T1000 (cell line): ENCODE measurements around the gene MDC1.
"Not testable (repeated sequence)": the region's sequence is repeated elsewhere in the genome, so short reads cannot be mapped to it uniquely, and the experiment has no call there.

Experiments used
- DNase-seq: peaks from one replicate; lab custom pipeline; 2025; ENCODE audit warnings: mixed read lengths; lab: John Stamatoyannopoulos, UW

The MDC1 gene, protein sequence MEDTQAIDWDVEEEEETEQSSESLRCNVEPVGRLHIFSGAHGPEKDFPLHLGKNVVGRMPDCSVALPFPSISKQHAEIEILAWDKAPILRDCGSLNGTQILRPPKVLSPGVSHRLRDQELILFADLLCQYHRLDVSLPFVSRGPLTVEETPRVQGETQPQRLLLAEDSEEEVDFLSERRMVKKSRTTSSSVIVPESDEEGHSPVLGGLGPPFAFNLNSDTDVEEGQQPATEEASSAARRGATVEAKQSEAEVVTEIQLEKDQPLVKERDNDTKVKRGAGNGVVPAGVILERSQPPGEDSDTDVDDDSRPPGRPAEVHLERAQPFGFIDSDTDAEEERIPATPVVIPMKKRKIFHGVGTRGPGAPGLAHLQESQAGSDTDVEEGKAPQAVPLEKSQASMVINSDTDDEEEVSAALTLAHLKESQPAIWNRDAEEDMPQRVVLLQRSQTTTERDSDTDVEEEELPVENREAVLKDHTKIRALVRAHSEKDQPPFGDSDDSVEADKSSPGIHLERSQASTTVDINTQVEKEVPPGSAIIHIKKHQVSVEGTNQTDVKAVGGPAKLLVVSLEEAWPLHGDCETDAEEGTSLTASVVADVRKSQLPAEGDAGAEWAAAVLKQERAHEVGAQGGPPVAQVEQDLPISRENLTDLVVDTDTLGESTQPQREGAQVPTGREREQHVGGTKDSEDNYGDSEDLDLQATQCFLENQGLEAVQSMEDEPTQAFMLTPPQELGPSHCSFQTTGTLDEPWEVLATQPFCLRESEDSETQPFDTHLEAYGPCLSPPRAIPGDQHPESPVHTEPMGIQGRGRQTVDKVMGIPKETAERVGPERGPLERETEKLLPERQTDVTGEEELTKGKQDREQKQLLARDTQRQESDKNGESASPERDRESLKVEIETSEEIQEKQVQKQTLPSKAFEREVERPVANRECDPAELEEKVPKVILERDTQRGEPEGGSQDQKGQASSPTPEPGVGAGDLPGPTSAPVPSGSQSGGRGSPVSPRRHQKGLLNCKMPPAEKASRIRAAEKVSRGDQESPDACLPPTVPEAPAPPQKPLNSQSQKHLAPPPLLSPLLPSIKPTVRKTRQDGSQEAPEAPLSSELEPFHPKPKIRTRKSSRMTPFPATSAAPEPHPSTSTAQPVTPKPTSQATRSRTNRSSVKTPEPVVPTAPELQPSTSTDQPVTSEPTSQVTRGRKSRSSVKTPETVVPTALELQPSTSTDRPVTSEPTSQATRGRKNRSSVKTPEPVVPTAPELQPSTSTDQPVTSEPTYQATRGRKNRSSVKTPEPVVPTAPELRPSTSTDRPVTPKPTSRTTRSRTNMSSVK (N-terminal part only)

DNA sequence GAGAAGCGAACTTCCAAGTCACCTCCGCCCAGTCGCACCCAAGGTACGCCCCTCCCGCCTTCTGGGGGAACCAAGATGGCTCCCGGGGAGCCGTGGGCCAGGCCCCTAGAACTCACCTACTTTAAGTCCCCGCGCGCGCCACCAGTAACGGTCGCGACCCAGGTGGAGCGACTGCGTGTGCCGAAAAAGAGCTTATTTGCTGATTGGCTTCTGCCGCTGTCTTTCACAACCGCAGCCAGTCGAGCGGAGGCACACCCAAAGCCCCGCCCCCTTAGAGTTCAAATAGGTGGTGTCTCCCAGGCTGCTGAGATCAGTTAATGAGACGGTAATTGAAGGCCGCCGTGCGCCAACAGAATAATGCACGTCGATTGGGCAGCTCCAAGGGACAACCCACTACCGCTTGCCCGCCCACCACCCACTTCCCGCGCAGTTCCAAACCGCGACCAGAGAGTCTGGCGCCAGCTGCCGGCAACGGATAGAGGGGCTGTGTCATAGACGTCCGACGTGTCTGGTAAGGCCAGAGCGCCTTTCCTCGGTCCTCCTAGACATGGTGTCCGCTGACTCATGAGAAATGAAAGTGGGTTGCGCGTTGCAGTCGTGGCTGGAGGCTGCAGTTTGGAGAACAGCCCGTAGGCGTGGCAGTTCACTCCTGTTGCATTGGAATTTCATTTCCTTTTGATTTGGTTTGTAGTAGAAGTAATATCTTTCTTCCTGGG, at the start of gene MDC1:
Gene MDC1, minus strand, starts transcription at position 153 of the 716 bp plus-strand sequence. CDS start 2,106 bp downstream, outside the sequence.
- DNase-seq: peak; percentile 99

DNA sequence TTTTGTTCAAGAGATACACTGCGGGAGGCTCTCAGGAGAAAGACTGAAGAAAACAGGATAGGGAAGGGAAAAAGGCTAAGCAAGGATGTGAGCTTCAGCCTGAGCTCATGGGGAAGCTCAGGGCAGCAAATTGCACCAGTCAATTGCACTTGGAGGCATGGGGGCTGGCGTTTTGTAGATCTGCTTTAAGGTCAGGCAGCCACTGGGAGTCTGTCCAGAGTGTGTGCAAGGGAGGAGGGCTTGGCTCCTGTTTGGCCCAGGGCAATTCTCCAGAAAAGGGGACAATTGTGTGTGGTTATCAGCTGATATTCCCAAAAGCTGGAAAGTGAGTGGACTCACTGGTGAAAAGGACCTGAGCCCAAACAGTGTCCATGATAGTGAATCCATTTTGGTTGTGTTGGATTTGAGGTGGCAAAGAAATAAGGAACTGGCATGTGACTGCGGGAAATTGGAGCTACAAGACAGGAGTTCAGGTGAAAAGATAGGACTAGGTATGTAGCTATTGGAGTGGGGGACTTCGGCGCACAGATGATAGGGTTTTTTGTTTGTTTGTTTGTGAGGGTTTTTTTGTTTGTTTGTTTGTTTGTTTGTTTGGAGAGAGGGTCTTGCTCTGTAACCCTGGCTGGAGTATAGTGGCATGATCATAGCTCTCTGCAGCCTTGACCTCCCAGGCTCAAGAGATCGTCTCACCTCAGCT, 49.5 kb upstream of the MDC1 start:
- no peak for DNase-seq

DNA sequence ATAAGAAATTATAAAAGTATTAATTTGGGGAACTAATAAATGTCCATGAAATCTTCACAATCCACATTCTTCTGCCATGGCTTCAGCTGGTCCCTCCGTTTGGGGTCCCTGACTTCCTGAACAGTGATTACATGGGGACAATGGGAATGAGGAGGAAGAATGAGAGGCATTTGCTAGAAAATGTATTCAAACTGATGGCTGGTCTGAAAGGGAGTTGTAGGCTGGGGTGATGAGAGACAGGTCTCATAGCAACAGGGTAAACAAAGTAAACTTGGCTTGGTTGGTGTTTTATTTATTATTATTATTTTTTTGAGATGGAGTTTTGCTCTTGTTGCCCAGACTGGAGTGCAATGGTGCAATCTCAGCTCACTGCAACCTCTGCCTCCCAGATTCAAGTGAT, 48.4 kb upstream of the MDC1 start:
- not testable (repeated sequence) for DNase-seq

DNA sequence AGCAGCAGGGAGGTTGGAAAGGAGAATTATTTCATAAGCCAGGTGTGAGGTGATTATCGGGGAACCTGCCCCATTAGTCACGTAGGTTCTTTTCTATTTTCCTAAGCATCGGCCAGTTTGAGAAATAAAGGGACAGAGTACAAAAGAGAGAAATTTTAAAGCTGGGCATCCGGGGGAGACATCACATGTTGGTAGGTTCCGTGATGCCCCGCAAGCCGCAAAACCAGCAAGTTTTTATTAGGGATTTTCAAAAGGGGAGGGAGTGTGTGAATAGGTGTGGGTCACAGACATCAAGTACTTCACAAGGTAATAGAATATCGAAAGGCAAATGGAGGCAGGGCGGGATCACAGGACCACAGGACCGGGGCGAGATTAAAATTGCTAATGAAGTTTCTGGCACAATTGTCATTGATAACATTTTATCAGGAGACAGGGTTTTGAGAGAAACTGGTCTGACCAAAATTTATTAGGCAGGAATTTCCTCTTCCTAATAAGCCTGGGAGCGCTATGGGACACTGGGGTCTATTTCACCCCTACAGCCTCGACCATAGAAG, 47.5 kb upstream of the MDC1 start:
- not testable (repeated sequence) for DNase-seq

DNA sequence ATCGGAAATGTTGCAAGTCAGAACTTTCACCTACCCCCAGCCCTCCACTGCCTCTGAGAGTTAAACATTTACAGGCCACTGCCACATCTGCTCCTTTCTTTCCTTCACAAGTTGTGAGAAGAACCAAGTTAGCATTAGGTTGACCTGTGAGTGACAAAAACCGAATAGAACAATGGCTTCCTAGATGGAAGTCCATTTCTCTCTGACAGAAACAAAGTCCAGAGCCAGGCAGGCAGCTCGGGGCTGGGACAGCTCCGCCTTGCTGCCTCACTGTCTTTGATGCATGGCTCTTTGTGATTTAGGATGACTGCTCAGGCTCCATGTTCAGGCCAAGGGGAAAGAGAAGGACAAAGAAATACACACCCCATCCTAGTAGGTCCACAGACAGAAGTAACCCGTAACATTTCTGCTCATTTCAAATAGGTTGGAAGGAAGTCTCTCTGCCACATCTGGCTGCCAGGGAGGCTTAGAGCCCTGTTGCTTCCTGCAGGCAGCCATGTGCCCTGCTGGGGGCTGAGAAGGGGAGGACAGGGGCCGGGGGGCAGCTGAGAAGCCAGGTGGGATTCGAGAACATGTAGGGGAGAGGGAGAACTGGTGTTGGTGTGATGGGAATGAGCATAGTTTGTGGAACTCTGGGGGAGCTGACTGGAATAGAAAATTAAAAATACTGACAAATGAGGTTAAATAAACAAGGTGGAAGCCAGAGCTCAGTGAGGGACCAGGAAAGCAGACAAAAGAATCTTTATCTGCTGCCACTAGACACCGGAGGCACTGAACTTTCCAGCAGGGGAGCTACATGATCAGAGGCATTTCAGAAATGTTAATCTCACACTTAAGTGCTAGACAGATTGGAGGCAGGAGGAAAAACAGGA, 46.8 kb upstream of the MDC1 start:
- DNase-seq: no peak

DNA sequence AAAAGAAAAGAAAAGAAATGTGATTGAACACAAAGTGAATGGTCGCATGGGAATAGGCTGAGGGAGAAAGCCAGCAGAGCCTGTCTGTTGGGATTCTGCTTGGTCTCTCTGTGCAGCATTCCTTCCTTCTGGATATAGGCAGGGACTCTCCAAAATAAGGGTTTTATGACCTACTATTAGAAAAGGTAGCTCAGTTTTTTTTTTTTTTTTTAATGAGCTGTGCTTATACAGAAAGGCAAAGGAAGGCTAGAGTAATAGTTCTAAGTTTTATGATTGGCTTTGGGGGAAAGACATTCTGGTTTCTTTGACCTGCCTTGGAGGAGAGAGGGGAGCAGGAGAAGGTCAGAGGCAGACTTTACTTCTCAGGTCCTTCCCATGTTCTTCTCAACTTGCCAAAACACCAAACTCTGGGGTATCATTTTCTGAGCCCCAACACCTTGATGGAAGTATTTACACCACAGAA, 46.1 kb upstream of the MDC1 start:
- no peak for DNase-seq

DNA sequence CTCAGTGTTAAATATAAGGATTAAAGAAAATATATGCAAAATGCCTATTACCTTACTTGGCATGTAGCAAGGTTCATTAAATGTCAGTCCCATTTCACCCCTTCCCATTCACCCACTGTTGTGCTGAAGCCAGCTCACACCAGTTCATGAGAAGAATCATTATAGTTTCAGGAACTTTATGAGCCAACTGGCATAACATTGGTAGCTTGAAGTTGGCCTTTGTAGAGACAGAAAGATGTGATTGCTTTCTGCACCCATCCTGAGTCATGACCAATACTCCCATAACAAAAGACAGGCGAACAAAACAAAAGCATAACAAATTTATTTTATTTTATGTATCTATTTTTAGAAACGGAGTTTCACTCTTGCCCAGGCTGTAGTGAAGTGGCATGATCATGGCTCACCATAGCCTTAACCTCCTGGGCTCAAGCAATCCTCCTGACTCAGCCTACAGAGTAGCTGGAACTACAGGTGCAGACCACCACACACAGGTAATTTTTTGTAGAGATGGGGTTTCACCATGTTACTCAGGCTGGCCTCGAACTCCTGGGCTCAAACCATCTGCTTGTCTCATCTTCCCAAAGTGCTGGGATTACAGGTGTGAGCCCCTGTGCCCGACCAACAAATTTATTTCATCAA, 44.8 kb upstream of the MDC1 start:
- no peak for DNase-seq

DNA sequence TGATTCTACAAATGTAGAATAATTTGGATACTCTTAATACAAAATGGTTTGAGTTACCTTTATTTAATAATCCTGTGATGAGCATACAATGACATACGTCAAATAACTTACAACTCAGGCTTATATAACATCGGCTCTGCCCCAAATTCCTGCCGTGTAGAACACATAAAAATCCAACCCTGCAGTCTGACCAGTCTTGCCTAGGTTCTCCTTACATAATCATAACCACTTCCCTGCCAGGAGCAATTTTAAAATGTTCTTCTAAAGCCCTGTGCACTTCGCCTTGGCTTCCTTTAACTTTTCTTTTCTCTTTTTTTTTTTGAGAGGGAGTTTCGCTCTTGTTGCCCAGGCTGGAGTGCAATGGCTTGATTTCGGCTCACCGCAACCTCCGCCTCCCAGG, 43.5 kb upstream of the MDC1 start:
- no peak for DNase-seq

DNA sequence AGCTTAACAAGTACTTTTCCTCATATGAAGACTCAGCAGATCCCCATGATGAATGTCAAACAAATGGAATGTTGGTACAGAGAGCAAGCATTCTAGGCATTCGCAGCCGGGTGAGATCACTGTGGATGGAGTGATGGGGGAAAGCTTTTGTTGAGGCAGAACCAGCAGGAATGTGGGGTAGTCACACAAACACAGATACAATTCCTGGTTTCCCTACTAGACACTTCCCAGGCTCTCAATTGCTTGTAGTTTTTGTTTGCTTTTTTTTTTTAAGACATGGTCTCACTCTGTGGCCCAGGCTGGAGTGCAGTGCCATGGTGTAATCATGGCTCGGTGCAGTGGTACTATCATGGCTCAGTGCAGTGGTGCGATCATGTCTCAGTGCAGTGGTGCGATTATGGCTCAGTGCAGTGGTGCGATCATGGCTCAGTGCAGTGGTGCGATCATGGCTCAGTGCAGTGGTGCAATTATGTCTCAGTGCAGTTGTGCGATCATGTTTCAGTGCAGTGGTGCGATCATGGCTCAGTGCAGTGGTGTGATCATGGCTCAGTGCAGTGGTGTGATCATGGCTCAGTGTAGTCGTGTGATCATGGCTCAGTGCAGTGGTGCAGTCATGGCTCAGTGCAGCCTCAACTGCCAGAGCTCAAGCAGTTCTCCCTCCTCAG, 42.6 kb upstream of the MDC1 start:
- DNase-seq: peak; percentile 50

DNA sequence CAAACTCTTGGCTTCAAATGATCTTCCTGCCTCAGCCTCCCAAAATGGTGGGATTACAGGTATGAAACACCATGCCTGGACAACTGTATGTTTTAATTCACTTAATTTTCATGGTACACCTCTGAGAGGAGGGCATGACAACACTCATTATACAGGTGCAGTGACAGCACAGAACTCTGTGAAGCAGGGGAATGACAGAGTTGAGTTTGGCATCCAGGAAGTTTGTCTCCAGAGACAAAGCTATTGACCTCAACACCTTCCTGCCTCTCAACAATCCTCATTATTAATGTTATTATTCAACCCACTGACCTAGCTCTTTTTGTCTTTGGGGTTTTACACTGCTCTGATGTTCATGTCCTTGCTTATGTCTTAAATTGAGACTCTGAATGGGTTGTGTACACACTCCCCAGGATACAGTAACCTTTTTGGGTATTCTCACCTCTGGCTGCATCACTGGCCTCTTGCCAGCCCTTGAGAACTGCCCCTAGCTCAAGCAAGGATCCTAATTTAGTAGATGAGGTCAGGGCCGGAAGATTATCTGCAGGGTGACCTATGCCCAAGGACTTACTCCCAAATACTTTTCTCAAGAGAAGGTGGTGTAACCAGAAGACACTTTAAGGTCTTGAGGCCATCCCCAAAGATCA, 40.3 kb upstream of the MDC1 start:
- no peak for DNase-seq

DNA sequence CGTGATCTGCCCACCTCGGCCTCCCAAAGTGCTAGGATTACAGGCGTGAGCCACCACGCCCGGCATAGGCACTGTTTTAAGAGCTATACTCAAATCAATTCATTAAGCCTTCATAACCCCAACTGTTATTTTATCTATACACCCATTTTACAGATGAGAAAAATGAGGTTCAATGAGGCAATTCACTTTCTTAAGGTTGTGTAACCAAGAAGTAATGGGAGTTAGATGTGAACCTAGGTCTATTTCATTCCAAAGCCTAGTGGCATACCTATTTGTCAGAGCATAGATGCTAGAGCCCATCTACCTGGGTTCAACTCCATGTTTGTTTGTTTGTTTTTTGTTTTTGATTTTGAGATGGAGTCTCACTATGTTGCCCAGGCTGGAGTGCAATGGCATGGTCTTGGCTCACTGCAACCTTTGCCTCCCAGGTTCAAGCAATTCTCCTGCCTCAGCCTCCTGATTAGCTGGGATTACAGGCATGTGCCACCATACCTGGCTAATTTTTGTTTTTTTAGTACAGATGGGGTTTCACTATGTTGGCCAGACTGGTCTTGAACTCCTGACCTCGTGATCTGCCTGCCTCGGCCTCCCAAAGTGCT, 39.4 kb upstream of the MDC1 start:
- DNase-seq: not testable (repeated sequence)

DNA sequence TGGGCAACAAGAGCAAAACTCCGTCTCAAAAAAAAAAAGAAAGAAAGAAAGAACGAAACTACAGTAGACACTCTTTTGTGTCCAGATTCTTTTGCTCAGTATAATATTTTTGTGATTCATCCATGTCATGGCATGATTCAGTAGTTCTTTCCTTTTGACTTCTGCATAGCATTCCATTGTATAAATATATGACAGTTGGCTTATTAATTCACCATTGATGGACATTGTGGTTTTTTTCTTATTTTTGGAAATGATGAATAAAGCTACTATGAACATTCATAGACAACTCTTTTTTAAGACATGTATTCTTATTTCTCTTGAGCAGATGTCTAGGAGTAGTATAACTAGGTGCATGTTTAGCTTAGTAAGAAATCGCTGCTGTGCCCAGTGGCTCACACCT, 37.5 kb upstream of the MDC1 start:
- DNase-seq: no peak

DNA sequence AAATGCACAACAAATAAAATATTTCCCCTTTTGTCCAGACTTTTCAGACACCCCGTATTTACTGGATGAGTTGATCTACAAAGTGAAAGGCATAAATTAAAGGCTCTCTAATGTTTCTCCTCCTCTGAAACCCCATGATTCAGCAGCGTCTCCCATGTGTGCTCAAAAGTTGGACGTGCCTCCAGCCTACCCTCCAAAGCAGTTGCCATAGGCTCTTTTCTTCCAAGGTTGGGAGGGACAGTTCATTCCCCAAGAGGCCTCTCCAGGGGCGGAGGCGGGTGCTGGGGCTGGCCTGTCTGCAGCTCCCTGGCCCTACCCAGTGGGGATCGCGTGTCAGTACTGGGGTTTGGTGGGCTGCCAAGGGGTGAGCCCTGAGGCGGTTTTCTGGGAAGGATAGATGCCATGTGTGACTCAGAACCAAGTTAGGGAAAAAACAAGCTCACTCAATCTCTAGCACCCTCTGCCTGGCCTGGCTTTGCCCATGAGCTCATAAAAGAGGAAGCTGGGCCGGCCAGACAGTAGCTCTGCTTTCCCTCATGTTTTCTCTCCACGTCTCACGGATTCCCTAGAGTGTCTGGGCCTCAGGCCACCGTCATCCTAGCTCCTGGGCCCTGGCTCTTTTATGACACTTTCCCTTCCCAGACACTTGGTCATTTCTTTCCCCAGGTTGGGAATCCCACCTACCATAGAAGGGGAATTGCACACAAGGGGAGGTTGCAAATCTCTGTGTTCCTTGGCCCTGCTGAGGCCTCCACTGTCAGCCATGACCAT, 35.3 kb upstream of the MDC1 start:
- DNase-seq: peak; percentile 100

DNA sequence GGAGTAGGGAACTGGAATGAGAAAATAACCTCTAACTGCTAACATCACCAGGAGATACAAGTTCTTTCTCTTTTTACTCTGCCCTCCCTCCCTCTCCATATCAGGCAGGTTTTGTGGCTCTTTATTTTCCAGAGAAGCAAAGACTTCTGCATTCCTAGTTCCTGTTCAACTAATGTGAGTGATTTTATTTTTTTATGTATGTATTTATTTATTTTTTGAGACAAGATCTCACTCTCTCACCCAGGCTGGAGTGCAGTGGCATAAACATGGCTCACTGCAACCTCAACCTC, 33.2 kb upstream of the MDC1 start:
- DNase-seq: no peak

DNA sequence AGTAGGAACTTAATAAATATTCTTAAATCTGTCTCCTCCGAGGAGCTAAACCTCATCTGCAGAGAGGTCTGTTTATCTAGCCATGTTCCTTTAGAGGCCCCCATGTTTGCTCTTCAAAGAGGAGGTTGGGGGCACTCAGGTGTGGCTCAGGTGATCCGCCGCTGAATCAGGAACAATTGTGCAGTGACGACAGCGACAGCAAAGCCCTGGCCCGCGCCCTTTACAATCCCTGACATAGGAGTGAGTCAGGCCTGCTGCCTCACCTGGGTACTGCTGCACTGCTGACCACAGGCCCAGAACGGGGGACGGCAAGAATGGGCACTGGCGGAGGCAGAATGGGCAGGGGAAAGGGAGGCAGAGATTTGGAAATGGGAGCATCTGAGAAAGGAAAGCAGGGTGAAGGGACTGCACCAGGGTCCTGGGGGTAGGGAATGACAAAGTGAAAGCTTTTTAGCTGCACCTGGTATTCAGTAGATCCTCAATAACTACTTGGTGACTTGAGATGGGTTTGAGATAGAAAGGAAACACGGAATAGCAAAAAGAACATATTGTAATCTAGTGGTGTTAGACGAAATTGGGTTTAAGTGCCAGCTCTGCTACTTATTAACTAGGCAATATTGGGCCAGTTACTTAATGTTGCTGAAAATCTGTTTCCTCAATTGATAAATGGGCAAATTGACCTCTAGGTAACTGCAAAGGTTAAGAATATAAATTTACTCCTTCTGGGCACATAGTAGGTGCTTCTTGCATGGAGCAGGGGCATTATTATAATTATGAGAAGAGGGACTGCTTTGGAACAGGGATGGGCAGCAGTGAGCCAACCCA, 32.7 kb upstream of the MDC1 start:
- DNase-seq: no peak
